ENCODE measurements around the gene PDE10A.

Gene PDE10A

DNA sequence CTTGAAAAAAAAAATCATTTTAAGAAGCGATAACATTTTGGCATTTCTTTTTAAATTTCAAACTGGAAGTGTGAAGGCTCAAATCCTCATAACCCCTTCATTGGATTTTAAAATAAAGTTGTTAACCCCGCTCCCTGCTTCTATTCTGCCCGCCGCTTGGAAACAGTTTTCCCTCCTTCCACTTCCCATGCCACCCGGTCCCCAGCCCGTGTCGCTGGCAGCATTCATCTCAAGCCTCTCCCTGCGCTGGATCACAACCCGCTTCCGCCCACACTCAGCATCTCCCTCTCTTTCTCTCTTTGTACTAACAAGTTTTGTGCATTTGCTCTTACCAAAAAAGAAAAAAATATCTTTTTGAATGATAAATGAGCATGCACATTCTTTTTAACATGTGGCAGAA lies 15.4 kb upstream of the PDE10A start:
- no peak for DNase-seq (ENCODE audit: low read depth, low spot score)

DNA sequence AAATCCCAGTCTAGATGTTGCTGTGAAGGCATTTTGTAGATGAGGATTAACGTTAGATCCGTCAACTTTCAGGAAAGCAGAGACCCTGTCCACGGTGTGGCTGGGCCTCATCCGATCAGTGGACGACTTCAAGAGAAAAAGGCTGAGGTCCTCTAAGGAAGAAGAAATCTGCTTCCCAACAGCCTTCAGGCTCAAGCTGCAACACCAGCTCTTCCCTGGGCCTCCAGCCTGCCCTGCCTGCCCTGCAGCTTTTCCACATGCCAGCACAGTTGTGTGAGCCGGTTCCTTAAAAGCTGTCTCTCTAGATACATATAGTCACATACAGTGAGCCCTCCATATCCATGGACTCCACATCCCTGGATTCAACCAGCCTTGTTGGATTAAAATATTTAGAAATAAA lies 14.1 kb upstream of the PDE10A start:
- no peak for DNase-seq (ENCODE audit: low read depth, low spot score)

GRCh38 chr6:165676435-165677068 lies 13.5 kb upstream of the PDE10A start:
- no peak for DNase-seq (ENCODE audit: low read depth, low spot score)

- no peak for DNase-seq (ENCODE audit: low read depth, low spot score)
Measured at GRCh38 chr6:165675120-165675519, 12.1 kb upstream of the PDE10A start.

DNA sequence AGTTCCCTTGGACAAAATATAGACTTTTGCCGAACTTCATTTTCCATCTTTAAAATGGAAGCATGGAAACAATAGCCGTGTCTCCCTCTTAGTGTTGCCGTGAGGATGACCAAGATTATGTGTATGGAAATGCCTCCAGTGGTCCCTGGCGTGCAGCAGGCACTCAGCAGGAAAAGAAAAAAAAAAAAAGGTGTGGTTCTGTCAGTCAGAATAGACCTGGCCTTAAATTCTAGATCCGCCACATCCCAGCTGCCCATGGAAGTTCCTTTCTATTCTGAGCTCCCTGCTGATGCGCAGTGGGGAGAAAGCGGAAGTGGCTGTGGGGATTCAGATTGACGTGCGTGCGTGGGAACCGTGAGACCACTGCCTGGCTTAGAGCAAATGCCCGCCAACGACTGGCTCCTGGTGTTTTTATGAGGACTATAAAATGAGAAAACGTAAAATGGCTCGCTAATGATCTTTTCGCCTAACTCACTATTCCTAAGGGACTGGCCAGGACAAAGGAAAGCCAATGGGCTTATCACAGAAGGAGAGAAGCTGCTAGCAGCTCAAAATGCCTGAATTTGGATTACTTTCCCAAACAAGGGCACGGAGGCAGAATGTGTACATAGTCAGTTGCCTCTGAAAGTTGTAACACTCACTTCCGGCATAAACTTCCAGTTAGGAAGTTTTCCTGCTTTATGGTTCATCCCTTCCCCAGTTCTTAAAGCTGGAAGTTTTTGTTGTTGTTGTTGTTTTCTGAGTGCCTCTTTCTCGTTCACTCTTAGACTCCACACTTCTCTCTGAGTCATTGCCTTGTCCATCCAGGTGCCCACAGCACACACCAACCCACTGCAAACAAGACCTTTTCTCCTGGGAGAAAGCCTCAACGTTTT lies 11.4 kb upstream of the PDE10A start:
- DNase-seq (ENCODE audit: low read depth, low spot score), result no peak

DNA sequence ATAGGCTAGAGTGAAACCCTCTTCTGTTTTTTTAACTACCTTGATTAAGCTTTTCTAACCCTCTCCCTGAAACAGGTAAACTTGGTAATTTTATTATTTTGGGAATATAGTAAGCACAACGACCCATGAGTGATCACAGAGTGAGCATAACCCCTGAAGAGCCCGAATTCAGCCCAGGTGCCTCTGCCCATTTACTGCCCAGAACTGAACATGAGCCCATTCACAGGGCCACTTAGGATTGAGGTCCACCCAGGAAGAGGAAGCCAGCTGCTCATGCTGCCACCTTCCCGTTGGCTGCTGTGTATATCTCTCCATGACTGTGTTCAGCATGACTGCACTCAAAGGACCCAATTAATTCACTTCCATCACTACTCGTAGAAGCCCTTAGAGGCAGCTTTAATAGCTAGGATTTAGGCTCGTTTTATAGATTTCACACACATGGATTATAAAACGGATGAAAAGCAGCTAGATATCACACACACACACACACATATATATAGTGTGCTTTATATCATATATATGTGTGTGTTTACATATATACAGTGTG lies 8.3 kb upstream of the PDE10A start:
- no peak for DNase-seq (ENCODE audit: low read depth, low spot score)

DNA sequence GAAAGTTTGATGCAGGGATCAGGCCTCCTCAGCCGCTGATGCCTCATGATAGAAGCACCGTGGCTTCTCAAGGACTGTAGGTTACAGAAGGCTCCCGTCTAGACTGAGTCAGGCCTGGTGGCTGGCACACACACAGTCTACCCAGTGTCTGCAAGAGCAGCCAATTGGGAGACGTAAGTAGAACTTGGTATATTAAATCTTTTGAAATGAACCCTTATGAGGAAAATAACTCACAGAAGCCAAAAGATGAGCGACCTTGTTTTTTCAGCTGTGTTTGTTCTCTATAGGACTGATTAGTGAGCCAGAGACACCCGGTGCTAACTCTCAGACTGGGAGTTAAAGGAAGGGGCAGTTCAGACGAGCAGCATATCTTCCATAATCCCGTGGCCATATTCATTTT lies 5.9 kb upstream of the PDE10A start:
- DNase-seq (ENCODE audit: low read depth, low spot score), result no peak

DNA sequence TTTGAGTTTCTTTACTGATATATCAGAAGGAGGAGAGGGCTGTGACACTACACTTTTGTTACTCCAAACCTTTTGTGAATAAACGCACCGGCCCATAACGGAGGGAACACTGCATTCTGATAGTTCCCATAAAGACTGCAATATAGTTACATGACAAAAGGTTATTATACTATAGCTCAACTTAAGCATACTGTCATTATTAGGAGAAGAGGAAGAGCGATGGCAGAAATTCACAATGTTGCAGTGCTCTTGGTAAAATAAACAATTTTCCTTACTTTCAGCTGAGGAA lies 2.3 kb upstream of the PDE10A start:
- no peak for DNase-seq (ENCODE audit: low read depth, low spot score)

DNA sequence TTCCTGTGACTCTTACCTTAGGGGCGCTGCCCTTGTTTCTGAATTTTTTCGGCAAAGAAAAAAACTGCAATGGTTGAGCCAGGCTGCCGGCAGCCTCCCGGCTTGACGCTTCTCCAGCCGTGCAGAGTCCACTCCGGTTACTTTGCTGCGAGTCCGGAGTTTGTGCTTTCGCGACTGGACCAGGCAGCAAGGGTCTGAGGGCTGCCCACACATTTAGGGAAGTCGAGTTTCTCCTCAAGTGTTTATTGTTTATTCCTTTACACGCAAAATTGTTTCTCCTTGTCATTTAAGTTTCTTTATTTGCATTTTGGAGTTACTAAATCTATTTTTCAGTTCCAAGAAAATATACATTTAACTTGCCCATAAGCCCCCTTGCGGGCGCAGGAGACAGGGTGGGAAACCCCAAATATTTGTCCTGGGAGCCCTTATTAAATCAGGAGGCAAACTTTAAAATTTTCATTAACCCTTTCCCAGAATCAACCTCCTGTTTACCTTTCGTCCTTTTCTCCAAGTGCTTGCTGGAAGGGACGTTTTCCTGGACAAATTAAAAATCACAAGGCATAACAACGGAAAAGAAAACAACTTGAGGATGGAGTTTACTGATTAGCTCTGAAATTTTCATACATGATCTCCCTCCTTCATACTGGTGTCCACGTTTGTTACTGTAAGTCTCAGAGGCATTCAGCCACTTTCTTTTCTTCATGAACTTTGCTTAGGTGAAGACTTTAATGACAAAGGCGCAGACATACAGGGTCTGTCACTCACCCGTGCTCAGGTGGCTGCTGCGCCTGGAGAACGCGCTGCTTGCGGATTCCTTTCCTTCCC lies 1.7 kb upstream of the PDE10A start:
- DNase-seq (ENCODE audit: low read depth, low spot score), result no peak

DNA sequence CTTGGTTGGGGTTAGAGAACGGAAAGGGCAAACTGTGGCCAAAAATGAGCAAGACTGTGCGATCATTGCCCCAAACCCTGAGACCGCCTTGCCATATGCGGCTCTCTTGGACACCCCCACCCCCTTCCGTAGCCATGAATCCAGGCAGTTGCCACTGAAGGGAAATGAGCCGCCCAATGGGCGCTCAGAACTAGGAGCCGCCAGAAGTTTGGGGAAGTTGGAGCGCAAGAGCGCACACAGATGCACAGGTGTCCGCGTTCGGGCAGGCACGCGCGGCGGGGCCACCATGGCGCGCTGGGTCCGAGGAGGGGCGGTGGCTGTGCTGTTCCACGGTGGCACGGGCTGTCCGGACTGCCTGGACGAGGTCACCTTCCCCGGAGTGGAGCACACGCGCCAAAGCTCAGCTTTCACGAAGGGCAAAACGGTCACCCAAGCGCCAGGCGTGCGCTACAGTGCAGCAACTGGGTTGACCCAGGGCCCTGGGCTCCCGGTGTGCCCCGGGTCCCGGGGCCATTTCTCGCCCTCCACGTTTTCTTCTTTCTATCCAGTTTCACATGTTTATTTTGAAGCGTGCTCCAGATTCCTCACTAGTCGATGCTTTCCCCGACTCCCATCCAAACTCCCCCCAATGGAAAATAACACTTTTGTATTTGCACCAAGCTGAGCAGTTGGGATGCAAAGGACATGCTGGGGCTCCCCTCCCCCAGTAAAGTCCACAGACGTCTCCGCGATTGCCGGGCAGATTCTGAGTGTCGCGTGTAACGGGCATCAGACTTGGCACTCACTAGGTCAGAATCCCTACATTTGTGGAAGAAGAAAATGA lies 906 bp upstream of the PDE10A start:
- DNase-seq (ENCODE audit: low read depth, low spot score), result no peak

GRCh38 chr6:165663377-165663735 lies 315 bp upstream of the PDE10A start:
- DNase-seq (ENCODE audit: low read depth, low spot score), result no peak

- no peak for DNase-seq (ENCODE audit: low read depth, low spot score)
Measured at GRCh38 chr6:165662041-165662748, 846 bp downstream of the PDE10A start.

DNA sequence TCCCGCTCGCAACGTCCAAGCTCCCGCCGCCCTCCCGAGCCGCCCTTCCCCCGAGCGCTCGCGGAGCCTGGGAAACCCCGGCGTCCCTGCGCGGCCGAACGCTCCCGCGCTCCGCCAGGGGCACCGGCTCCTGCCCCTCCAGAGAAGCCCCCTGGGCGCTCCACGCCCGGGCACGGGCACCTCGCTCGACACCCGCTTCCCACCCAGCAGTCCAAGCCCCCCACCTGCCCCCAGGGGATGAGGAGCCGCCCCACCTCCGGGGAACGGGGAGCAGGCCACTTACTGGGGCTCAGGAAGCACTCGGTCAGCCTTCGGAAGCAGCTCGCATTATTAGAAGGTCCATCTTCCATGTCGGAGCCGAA lies 1.4 kb downstream of the PDE10A start:
- no peak for DNase-seq (ENCODE audit: low read depth, low spot score)

- no peak for DNase-seq (ENCODE audit: low read depth, low spot score)
Measured at GRCh38 chr6:165660857-165661663, 2.0 kb downstream of the PDE10A start.

- no peak for DNase-seq (ENCODE audit: low read depth, low spot score)
Measured at GRCh38 chr6:165659945-165660856, 2.8 kb downstream of the PDE10A start.

GRCh38 chr6:165658395-165659058 lies 4.5 kb downstream of the PDE10A start:
- no peak for DNase-seq (ENCODE audit: low read depth, low spot score)

DNA sequence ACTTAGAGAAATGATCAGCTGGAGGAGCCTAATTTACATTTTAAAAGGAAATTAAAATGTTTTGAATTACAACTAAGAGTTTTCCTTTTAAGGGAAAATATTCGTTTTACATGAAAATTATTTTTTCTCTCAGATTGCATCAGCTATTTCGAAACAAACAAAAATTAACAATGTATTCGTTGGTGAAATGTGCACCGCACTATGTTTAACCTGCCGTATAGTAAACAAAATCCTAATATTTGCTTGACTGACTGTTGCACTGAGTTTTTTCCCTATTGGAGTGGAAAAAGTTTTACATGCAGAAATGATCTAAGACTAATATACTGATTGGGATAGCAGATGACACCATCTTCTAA lies 5.7 kb downstream of the PDE10A start:
- no peak for DNase-seq (ENCODE audit: low read depth, low spot score)

- no peak for DNase-seq (ENCODE audit: low read depth, low spot score)
Measured at GRCh38 chr6:165656581-165657324, 6.3 kb downstream of the PDE10A start.

All from activated naive CD8-positive, alpha-beta T cell treated with anti-CD3 and anti-CD28 coated beads, Interleukin-2, amount 50 U/mL, for 16 hours (primary cell).